H1 (cell line): Measurements from ENCODE around the gene CSNK2B. TPM values are rescaled to one million over a fixed set of nuclear protein-coding genes. Genes with fewer than 3 reads are reported as not detected.

Source experiments
- CTCF ChIA-PET: fragments of 300-600 bp; sonication (Branson Sonifier 250); formaldehyde crosslinking; loops from one replicate; lab custom pipeline; 2021; ENCODE audit not compliant: partially characterized antibody; lab: Charles Lee
- POLR2A ChIA-PET: fragments of 300-600 bp; sonication (Branson Sonifier 250); formaldehyde crosslinking; loops from one replicate; lab custom pipeline; 2021; ENCODE audit warnings: inconsistent platforms; ENCODE audit not compliant: partially characterized antibody; lab: Charles Lee
- DNase-seq, 2 experiments: peaks; one replicate each; pipeline versions ENCODE4 v3.0.0 to v3.0.0-alpha.2; 2010 to 2022; ENCODE audit warnings: low spot score in 2 of 2, low read depth in 1 of 2, mixed read lengths in 1 of 2
- FAIRE-seq: peaks from 2 replicates; lab custom pipeline; 2011; peaks lifted over from hg19 to GRCh38; lab: Jason Lieb, UNC
- H2AFZ ChIP-seq: 2 replicates; pipeline ENCODE4 v1.8.1; 2012; ENCODE audit warnings: low read length, inconsistent platforms
- H2AK5ac ChIP-seq: 2 replicates; pipeline ENCODE4 v1.6.1; 2013; ENCODE audit warnings: low read depth, low read length
- H2BK120ac ChIP-seq: replicated peaks from 2 replicates; pipeline ENCODE3; 2013; ENCODE audit warnings: low read depth, low read length, inconsistent platforms
- H2BK12ac ChIP-seq: 2 replicates; pipeline ENCODE4 v1.6.1; 2013; ENCODE audit warnings: low read depth, low read length
- H2BK15ac ChIP-seq: 2 replicates; pipeline ENCODE4 v1.6.1; 2013; ENCODE audit warnings: low read length
- H2BK20ac ChIP-seq: 2 replicates; pipeline ENCODE4 v1.6.1; 2013; ENCODE audit warnings: low read length
- H2BK5ac ChIP-seq: 2 replicates; pipeline ENCODE4 v1.6.1; 2013; ENCODE audit warnings: low read depth, low read length
- H3K14ac ChIP-seq: 2 replicates; pipeline ENCODE4 v1.6.1; 2013; ENCODE audit warnings: inconsistent platforms; ENCODE audit not compliant: insufficient read length
- H3K18ac ChIP-seq: 2 replicates; pipeline ENCODE4 v1.6.1; 2013; ENCODE audit warnings: low read length; ENCODE audit errors: extremely low read depth
- H3K23ac ChIP-seq: 2 replicates; pipeline ENCODE4 v1.6.1; 2013; ENCODE audit warnings: inconsistent platforms; ENCODE audit not compliant: insufficient read length
- H3K23me2 ChIP-seq: 2 replicates; pipeline ENCODE4 v1.6.1; 2013; ENCODE audit warnings: low read depth, low read length
- H3K27ac ChIP-seq: 2 replicates; pipeline ENCODE4 v1.6.1; 2011; ENCODE audit warnings: low read depth, low read length, inconsistent platforms
- H3K27me3 ChIP-seq, 4 experiments: replicated peaks in 1 of 4; 1 replicate in 1 of 4; 2 replicates in 3 of 4; pipeline versions ENCODE4 v1.6.1 to v1.8.1; 2011 to 2013; ENCODE audit warnings: low read length in 3 of 4, mild to moderate bottlenecking in 3 of 4, inconsistent platforms in 2 of 4, mixed read lengths in 2 of 4, moderate library complexity in 1 of 4; ENCODE audit not compliant: control insufficient read depth in 3 of 4, insufficient read depth in 3 of 4; ENCODE audit errors: extremely low read depth in 1 of 4
- H3K36me3 ChIP-seq, 4 experiments: 2 replicates each; pipeline versions ENCODE4 v1.6.1 to v1.8.1; 2011 to 2013; ENCODE audit warnings: mild to moderate bottlenecking in 4 of 4, low read length in 3 of 4, moderate library complexity in 2 of 4, control low read depth in 1 of 4, inconsistent platforms in 1 of 4; ENCODE audit not compliant: insufficient read depth in 4 of 4, control insufficient read depth in 2 of 4
- H3K4ac ChIP-seq: replicated peaks from 2 replicates; pipeline ENCODE3; 2013; ENCODE audit warnings: low read length, low read depth, mixed read lengths, inconsistent platforms; ENCODE audit not compliant: insufficient read length
- H3K4me1 ChIP-seq, 4 experiments: replicated peaks in 1 of 4; 1 replicate in 1 of 4; 2 replicates in 3 of 4; pipeline versions ENCODE4 v1.6.1 to v1.8.1; 2011 to 2013; ENCODE audit warnings: low read length in 3 of 4, inconsistent platforms in 2 of 4, mixed read lengths in 1 of 4; ENCODE audit not compliant: insufficient read depth in 4 of 4, control insufficient read depth in 3 of 4
- H3K4me2 ChIP-seq, 2 experiments: 2 replicates each; pipeline versions ENCODE4 v1.6.1 to v1.8.1; 2011 to 2013; ENCODE audit warnings: low read depth in 2 of 2, low read length in 2 of 2, control low read depth in 1 of 2, inconsistent platforms in 1 of 2, mild to moderate bottlenecking in 1 of 2; ENCODE audit not compliant: insufficient read depth in 1 of 2
- H3K4me3 ChIP-seq, 4 experiments: fragments of 200-600, 300-600 bp in 1 of 4; sonication (generic), shearing (Covaris generic), sonication (Bioruptor Twin) in 1 of 4; 2 replicates each; pipeline versions ENCODE4 v1.5.1 to v1.8.1; 2011 to 2016; ENCODE audit warnings: low read length in 4 of 4, low read depth in 3 of 4, control low read depth in 2 of 4, inconsistent platforms in 2 of 4, mild to moderate bottlenecking in 2 of 4, mixed read lengths in 1 of 4, moderate library complexity in 1 of 4; ENCODE audit not compliant: insufficient read depth in 2 of 4; ENCODE audit errors: extremely low read depth in 1 of 4
- H3K56ac ChIP-seq: replicated peaks from 2 replicates; pipeline ENCODE3; 2013; ENCODE audit warnings: low read depth, mild to moderate bottlenecking, mixed read lengths, low read length, inconsistent platforms; ENCODE audit not compliant: insufficient read length
- H3K79me1 ChIP-seq: 2 replicates; pipeline ENCODE4 v1.6.1; 2013; ENCODE audit warnings: low read depth, low read length, control low read depth
- H3K79me2 ChIP-seq, 2 experiments: 2 replicates each; pipeline versions ENCODE4 v1.6.1 to v1.8.1; 2012 to 2013; ENCODE audit warnings: low read length in 2 of 2, mild to moderate bottlenecking in 2 of 2, inconsistent platforms in 1 of 2; ENCODE audit not compliant: insufficient read depth in 2 of 2, control insufficient read depth in 1 of 2
- H3K9ac ChIP-seq, 4 experiments: replicated peaks in 1 of 4; 1 replicate in 1 of 4; 2 replicates in 3 of 4; pipeline versions ENCODE4 v1.6.1 to v1.8.1; 2011 to 2013; ENCODE audit warnings: low read depth in 3 of 4, low read length in 3 of 4, control low read depth in 2 of 4, mild to moderate bottlenecking in 2 of 4, moderate library complexity in 2 of 4, inconsistent platforms in 1 of 4; ENCODE audit errors: extremely low read depth in 1 of 4
- H3K9me3 ChIP-seq, 2 experiments: 2 replicates each; pipeline versions ENCODE4 v1.6.1 to v1.8.1; 2012 to 2013; ENCODE audit warnings: mild to moderate bottlenecking in 2 of 2, moderate library complexity in 2 of 2, control low read depth in 1 of 2, inconsistent platforms in 1 of 2, low read depth in 1 of 2, low read length in 1 of 2, mixed read lengths in 1 of 2; ENCODE audit not compliant: insufficient read depth in 2 of 2
- H4K20me1 ChIP-seq, 2 experiments: replicated peaks in 1 of 2; 2 replicates each; pipeline versions ENCODE3 to v1.8.1; 2011 to 2013; ENCODE audit warnings: inconsistent platforms in 2 of 2, low read length in 2 of 2, mild to moderate bottlenecking in 1 of 2; ENCODE audit not compliant: insufficient read depth in 2 of 2, control insufficient read depth in 1 of 2
- H4K5ac ChIP-seq: 2 replicates; pipeline ENCODE4 v1.6.1; 2013; ENCODE audit warnings: low read length, low read depth, mixed read lengths, inconsistent platforms; ENCODE audit not compliant: insufficient read length
- H4K8ac ChIP-seq: 2 replicates; pipeline ENCODE4 v1.8.0; 2013; ENCODE audit warnings: mild to moderate bottlenecking, moderate library complexity, low read length, inconsistent platforms; ENCODE audit not compliant: insufficient read depth; ENCODE audit errors: extremely low read depth
- H4K91ac ChIP-seq: replicated peaks from 2 replicates; pipeline ENCODE3; 2013; ENCODE audit warnings: low read length, mixed read lengths, inconsistent platforms; ENCODE audit not compliant: insufficient read length
- CBX8 ChIP-seq: fragments of 300-800, 300-1000 bp; sonication (generic); IDR thresholded peaks from 2 replicates; pipeline ENCODE4 v1.7.1; 2016; ENCODE audit warnings: low read depth, low read length, borderline replicate concordance
- CEBPB ChIP-seq: IDR thresholded peaks from 2 replicates; pipeline ENCODE4 v1.6.1; 2012; ENCODE audit warnings: low read depth, low read length
- EGR1 ChIP-seq: IDR thresholded peaks from 2 replicates; pipeline ENCODE4 v1.6.1; 2011; ENCODE audit warnings: low read depth, low read length, borderline replicate concordance
- GTF2F1 ChIP-seq: IDR thresholded peaks from 2 replicates; pipeline ENCODE4 v1.6.1; 2012; ENCODE audit warnings: low read depth, low read length, improper control_type of control experiment, borderline replicate concordance
- HDAC6 ChIP-seq: IDR thresholded peaks from one replicate; pipeline ENCODE4 v1.7.1; 2012; ENCODE audit warnings: low read depth, mild to moderate bottlenecking, inconsistent platforms, low read length, moderate library complexity
- JUN ChIP-seq: IDR thresholded peaks from 2 replicates; pipeline ENCODE4 v1.6.1; 2011; ENCODE audit warnings: low read depth, mild to moderate bottlenecking, improper control_type of control experiment, low read length
- POLR2AphosphoS5 ChIP-seq: IDR thresholded peaks from 2 replicates; pipeline ENCODE4 v1.6.1; 2011; ENCODE audit warnings: low read depth, low read length
- RBBP5 ChIP-seq: IDR thresholded peaks from 2 replicates; pipeline ENCODE4 v1.7.1; 2012; ENCODE audit warnings: low read depth, mild to moderate bottlenecking, inconsistent platforms, low read length, moderate library complexity, borderline replicate concordance
- RXRA ChIP-seq: IDR thresholded peaks from 2 replicates; pipeline ENCODE4 v1.6.1; 2011; ENCODE audit warnings: low read depth, mild to moderate bottlenecking, low read length, moderate library complexity; ENCODE audit not compliant: insufficient read depth
- SIRT6 ChIP-seq: IDR thresholded peaks from one replicate; pipeline ENCODE4 v1.7.1; 2012; ENCODE audit warnings: low read length, inconsistent platforms
- SP1 ChIP-seq: IDR thresholded peaks from 2 replicates; pipeline ENCODE4 v1.6.1; 2011; ENCODE audit warnings: low read depth, low read length
- SUZ12 ChIP-seq: fragments of 200-600 bp; sonication (generic); IDR thresholded peaks from 2 replicates; pipeline ENCODE4 v1.6.1; 2012; ENCODE audit warnings: mild to moderate bottlenecking, inconsistent platforms, low read length, moderate library complexity, mixed read lengths
- TAF1 ChIP-seq: IDR thresholded peaks from 2 replicates; pipeline ENCODE4 v1.6.1; 2011; ENCODE audit warnings: mild to moderate bottlenecking, low read depth, low read length
- WGBS, 2 experiments: shearing (Covaris generic) in 1 of 2; methylation state at CpG; one replicate each; pipeline versions ENCODE4 v1.1.6 to v1.1.7; 2013 to 2015; ENCODE audit warnings: low lambda C conversion rate in 2 of 2, mixed read lengths in 2 of 2, inconsistent platforms in 1 of 2, low coverage in 1 of 2, missing lambda C conversion rate in 1 of 2; ENCODE audit not compliant: insufficient replicate concordance in 2 of 2, insufficient coverage in 1 of 2, insufficient read length in 1 of 2; ENCODE audit errors: extremely low coverage in 1 of 2, missing lambda C conversion rate in 1 of 2; 5-methylcytosine and 5-hydroxymethylcytosine counted together
- polyA plus RNA-seq, 7 experiments: library from polyadenylated mRNA; depleted of rRNA in 3 of 7; stranded (reverse) in 5 of 7; unstranded in 2 of 7; fragments of >200 nt in 5 of 7; fragments of 200-250 nt in 2 of 7; gene quantifications; 1 replicate in 5 of 7; 2 replicates in 1 of 7; 4 replicates in 1 of 7; pipeline versions ENCODE4 v1.2.1 to v1.2.3, GENCODE V29; 2011 to 2013; ENCODE audit warnings: missing spikeins in 2 of 7, mixed read lengths in 2 of 7
- total RNA-seq: library from RNA; stranded (reverse); fragmentation: NEBNext Ultra II Directional; extraction: Animal tissue kit (Norgen Biotek cat#: 25700); gene quantifications from 2 replicates; pipeline ENCODE4 v1.2.1, GENCODE V29; 2021

The CSNK2B gene
- total and polyA plus RNA-seq, 2 of the 8 experiments (the other 6 are each of a cell fraction or from before 2014, with no cell fraction given): 169 to 208 TPM

DNA sequence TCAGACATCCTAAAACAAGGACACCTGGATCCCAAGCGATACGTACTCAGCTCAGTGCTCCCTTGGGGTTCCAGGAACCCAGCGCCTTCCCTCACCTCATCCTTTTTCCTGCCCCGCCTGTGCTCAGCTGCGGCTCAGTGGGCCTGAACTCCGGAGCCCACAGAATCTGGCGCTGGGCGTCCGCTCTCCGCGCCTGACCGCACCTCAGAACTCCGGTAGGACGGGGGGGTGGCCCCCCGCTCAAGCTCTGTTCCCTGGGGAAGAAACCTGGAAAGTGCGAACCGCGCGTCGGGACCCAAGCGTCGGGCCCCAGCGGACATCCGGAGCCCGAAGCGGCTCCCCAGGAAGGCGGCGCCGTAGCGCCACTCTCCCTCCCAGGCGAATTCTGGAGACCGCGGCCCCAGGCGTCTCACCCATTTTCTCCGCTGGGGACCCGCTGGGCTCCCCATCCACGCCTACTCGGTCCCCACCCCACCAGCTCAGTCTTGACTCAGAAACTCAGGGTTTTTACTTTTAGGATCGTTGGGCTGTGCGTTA, 15.3 kb downstream of the CSNK2B start:
- Histone ChIP-seq H3K27ac (no peak overlapping the region), H3K23ac (no peak overlapping the region), H2AK5ac (no peak overlapping the region), H3K4me3 (peak overlapping the region; percentile 22 to 70 (median 60)), H2BK20ac (no peak overlapping the region; the same call in 1 of the 2 replicates), H4K5ac (no peak overlapping the region), H2BK120ac (no peak overlapping the region), H2BK5ac (peak overlapping the region; percentile 35; the same call in 1 of the 2 replicates), H3K18ac (no peak overlapping the region), H4K8ac (no peak overlapping the region; the same call in 1 of the 2 replicates), H3K4me2 (peak overlapping the region; percentile 11 to 84), H3K14ac (no peak overlapping the region), H3K23me2 (peaks cover 11% of the 10 kb centered on the region; the same call in 1 of the 2 replicates), H2BK15ac (peak overlapping the region; percentile 72; the same call in 1 of the 2 replicates), H2AFZ (peak overlapping the region; percentile 15; the same call in 1 of the 2 replicates), H3K9ac (no peak overlapping the region; a peak in 1 of 7 replicates), H3K79me1 (no peaks in the 10 kb centered on the region), H3K79me2 (no peaks in the 10 kb centered on the region), H3K56ac (peak overlapping the region; percentile 33), H3K4ac (no peak overlapping the region), H4K91ac (no peak overlapping the region), H3K9me3 (no peaks in the 10 kb centered on the region), H3K36me3 (no peaks in the 10 kb centered on the region; a peak in 1 of 8 replicates), H3K4me1 (peaks cover 0 to 10% (median 7%) of the 10 kb centered on the region in 4 experiments; a peak in 5 of 7 replicates), H4K20me1 (no peaks in the 10 kb centered on the region), H3K27me3 (peaks cover 3 to 13% (median 12%) of the 10 kb centered on the region in 4 experiments; a peak in 6 of 7 replicates), H2BK12ac (no peak overlapping the region)
- FAIRE-seq (no peak), DNase-seq (peak in 1 of 2 experiments; percentile 70)
- CTCF ChIA-PET: interaction anchor here (0.7 to 2.3 kb wide), 15 partner anchors 9 to 149 kb away, joined by 3 to 10 read pairs (median 4); partner anchors contain the start of gene LY6G6D
- 4% methylated on average over 30 of the region's 40 CpGs; no CpG with 5 or more reads in 1 of the 2 experiments for WGBS, 2 experiments
- POLR2A ChIA-PET: interaction anchor here (0.8 to 2.5 kb wide), 13 partner anchors 9 to 149 kb away, joined by 3 to 20 read pairs (median 3); partner anchors contain the start of genes C6orf47, CLIC1, CSNK2B and DDAH2
- no peak for TF ChIP-seq SP1
- no peak for TF ChIP-seq HDAC6
- no peak for TF ChIP-seq SIRT6
- peak; percentile 20; the same call in 1 of the 2 replicates for TF ChIP-seq SUZ12
- TF ChIP-seq GTF2F1: no peak
- TF ChIP-seq RXRA: no peak
- TF ChIP-seq CBX8: no peak
- 0 out of 2 replicates have a peak, but pooled peaks have one; percentile 56 for TF ChIP-seq RBBP5
- no peak for TF ChIP-seq JUN
- no peak for TF ChIP-seq EGR1
- TF ChIP-seq POLR2AphosphoS5: no peak
- no peak for TF ChIP-seq CEBPB
- TF ChIP-seq TAF1: no peak
